OCI-LY3 (cell line): Measurements from ENCODE around the gene SFTA2.
"Not testable (repeated sequence)": the region's sequence is repeated elsewhere in the genome, so short reads cannot be mapped to it uniquely, and the experiment has no call there.

ENCODE experiments used
- H2AFZ ChIP-seq: fragments of 200-600, 300-600 bp; shearing (Covaris generic); 2 replicates; pipeline ENCODE4 v1.6.0; 2014; ENCODE audit warnings: antibody characterized with exemption, low read depth, low read length
- H3K27ac ChIP-seq: fragments of 200-600, 300-600 bp; sonication (generic); 2 replicates; pipeline ENCODE4 v1.5.1; 2014; ENCODE audit warnings: mild to moderate bottlenecking, low read length, moderate library complexity, mixed read lengths
- H3K27me3 ChIP-seq: fragments of 200-600, 300-600 bp; sonication (generic); 2 replicates; pipeline ENCODE4 v1.6.1; 2014; ENCODE audit warnings: low read depth, low read length, mixed read lengths
- H3K36me3 ChIP-seq: fragments of 200-600, 300-600 bp; sonication (generic); replicated peaks from 2 replicates; pipeline ENCODE3; 2014; ENCODE audit warnings: low read depth, low read length, mixed read lengths
- H3K4me1 ChIP-seq: fragments of 300-600, 200-600 bp; sonication (generic); 2 replicates; pipeline ENCODE4 v1.6.1; 2014; ENCODE audit warnings: low read length, mixed read lengths
- H3K4me2 ChIP-seq: fragments of 200-600, 300-600 bp; sonication (generic); 2 replicates; pipeline ENCODE4 v1.6.1; 2014; ENCODE audit warnings: low read length, mixed read lengths
- H3K4me3 ChIP-seq: fragments of 300-600, 200-600 bp; sonication (generic); 2 replicates; pipeline ENCODE4 v1.5.1; 2014; ENCODE audit warnings: antibody characterized with exemption, mild to moderate bottlenecking, low read length, moderate library complexity
- H3K79me2 ChIP-seq: fragments of 300-600, 200-600 bp; shearing (Covaris generic); 2 replicates; pipeline ENCODE4 v1.6.1; 2014; ENCODE audit warnings: mild to moderate bottlenecking, low read length, mixed read lengths
- H3K9ac ChIP-seq: fragments of 300-600, 200-600 bp; shearing (Covaris generic); 2 replicates; pipeline ENCODE4 v1.6.0; 2014; ENCODE audit warnings: mild to moderate bottlenecking, low read length, moderate library complexity
- H3K9me3 ChIP-seq: fragments of 200-600, 300-600 bp; shearing (Covaris generic); 2 replicates; pipeline ENCODE4 v1.6.1; 2014; ENCODE audit warnings: low read length, mixed read lengths; ENCODE audit not compliant: insufficient read depth
- H4K20me1 ChIP-seq: fragments of 200-600, 300-600 bp; sonication (generic); 2 replicates; pipeline ENCODE4 v1.6.1; 2016; ENCODE audit warnings: low read length, mixed read lengths; ENCODE audit not compliant: insufficient read depth
- CTCF ChIP-seq: fragments of 200-600, 300-600 bp; sonication (generic); IDR thresholded peaks from 2 replicates; pipeline ENCODE4 v1.5.1; 2014; ENCODE audit warnings: antibody characterized with exemption, low read length, low read depth
- EZH2phosphoT487 ChIP-seq: fragments of 200-600 bp; shearing (Covaris generic); IDR thresholded peaks from 2 replicates; pipeline ENCODE4 v1.6.1; 2018; ENCODE audit warnings: antibody characterized with exemption, mixed run types, low read depth

SFTA2 gene

GRCh38 chr6:30903236-30903635, 28.7 kb downstream of the SFTA2 start:
- Histone ChIP-seq H3K4me1 (peaks cover 13% of the 10 kb centered on the region), H4K20me1 (no peaks in the 10 kb centered on the region), H3K9ac (no peak overlapping the region), H3K79me2 (peaks cover 2% of the 10 kb centered on the region; the same call in 1 of the 2 replicates), H3K27me3 (no peaks in the 10 kb centered on the region), H3K4me2 (no peak overlapping the region), H3K36me3 (no peaks in the 10 kb centered on the region), H2AFZ (no peak overlapping the region), H3K9me3 (no peaks in the 10 kb centered on the region), H3K4me3 (no peak overlapping the region), H3K27ac (no peak overlapping the region)
- TF ChIP-seq EZH2phosphoT487 (no peak), CTCF (no peak)

GRCh38 chr6:30902709-30903108, 29.3 kb downstream of the SFTA2 start:
- no peak overlapping the region for H3K9ac ChIP-seq
- H3K27ac ChIP-seq: no peak overlapping the region
- no peak overlapping the region for H3K4me3 ChIP-seq
- no peaks in the 10 kb centered on the region for H3K36me3 ChIP-seq
- no peaks in the 10 kb centered on the region for H3K9me3 ChIP-seq
- H3K27me3 ChIP-seq: no peaks in the 10 kb centered on the region
- 0 out of 2 replicates have a peak overlapping the region, but pooled peaks have one; percentile 2 for H3K4me2 ChIP-seq
- no peaks in the 10 kb centered on the region for H3K79me2 ChIP-seq
- peaks cover 13% of the 10 kb centered on the region for H3K4me1 ChIP-seq
- no peak overlapping the region for H2AFZ ChIP-seq
- H4K20me1 ChIP-seq: no peaks in the 10 kb centered on the region
- no peak for TF ChIP-seq CTCF
- no peak for TF ChIP-seq EZH2phosphoT487

- not testable (repeated sequence) for H4K20me1 ChIP-seq, H3K27me3 ChIP-seq, H2AFZ ChIP-seq, H3K9ac ChIP-seq, H3K27ac ChIP-seq, H3K4me2 ChIP-seq, H3K79me2 ChIP-seq, H3K36me3 ChIP-seq, H3K9me3 ChIP-seq, H3K4me3 ChIP-seq
- H3K4me1 ChIP-seq: peaks cover 13% of the 10 kb centered on the region
These were observed 29.8 kb downstream of the SFTA2 start for GRCh38 chr6:30902196-30902595.

- Histone ChIP-seq H3K27me3 (no peaks in the 10 kb centered on the region), H3K27ac (no peak overlapping the region), H4K20me1 (no peaks in the 10 kb centered on the region), H2AFZ (no peak overlapping the region), H3K9ac (no peak overlapping the region), H3K4me3 (no peak overlapping the region), H3K9me3 (no peaks in the 10 kb centered on the region), H3K4me2 (no peak overlapping the region), H3K36me3 (no peaks in the 10 kb centered on the region), H3K79me2 (no peaks in the 10 kb centered on the region), H3K4me1 (peaks cover 13% of the 10 kb centered on the region)
- no peak for TF ChIP-seq EZH2phosphoT487
- TF ChIP-seq CTCF: no peak
These were observed 30.5 kb downstream of the SFTA2 start for GRCh38 chr6:30901436-30901835.
